HuH-7 (cell line): ENCODE results near the gene ATXN7L1.
"Not testable (repeated sequence)": the region's sequence is repeated elsewhere in the genome, so short reads cannot be mapped to it uniquely, and the experiment has no call there.

Source experiments
- DNase-seq: peaks from one replicate; pipeline ENCODE4 v3.0.0; 2011; ENCODE audit warnings: low spot score

The ATXN7L1 gene

DNA sequence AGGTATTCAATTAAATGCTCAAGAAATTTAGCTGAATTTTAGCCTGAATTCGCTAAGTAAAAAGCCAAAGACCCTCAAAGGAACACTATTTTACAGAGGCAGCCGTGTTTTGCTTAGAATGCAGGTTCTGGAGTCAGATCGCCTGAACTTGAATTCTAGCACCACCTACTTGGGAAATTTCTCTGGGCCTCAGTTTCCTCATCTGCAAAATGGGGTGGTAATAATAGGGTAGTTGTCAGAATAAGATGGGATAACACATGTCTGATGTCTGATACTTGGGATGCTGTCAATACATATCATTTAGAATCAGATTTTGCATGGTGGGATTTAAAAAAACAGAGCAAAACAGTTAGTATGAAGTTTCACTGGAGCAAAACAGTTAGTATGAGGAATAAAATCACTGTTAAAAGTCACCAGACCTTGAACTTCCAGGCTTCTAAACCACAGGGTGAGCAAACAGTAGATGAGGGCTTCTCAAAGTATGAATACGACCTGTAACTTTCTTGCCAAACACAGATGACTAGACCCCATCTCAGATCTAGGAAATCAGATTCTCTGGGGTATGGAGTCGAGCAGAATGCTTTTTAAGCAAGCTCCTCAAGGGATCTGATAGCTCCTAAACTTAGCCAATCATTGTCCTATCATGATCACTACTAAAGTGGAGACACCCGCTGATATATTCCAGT is 75.4 kb downstream of the ATXN7L1 start:
- no peak for DNase-seq

DNA sequence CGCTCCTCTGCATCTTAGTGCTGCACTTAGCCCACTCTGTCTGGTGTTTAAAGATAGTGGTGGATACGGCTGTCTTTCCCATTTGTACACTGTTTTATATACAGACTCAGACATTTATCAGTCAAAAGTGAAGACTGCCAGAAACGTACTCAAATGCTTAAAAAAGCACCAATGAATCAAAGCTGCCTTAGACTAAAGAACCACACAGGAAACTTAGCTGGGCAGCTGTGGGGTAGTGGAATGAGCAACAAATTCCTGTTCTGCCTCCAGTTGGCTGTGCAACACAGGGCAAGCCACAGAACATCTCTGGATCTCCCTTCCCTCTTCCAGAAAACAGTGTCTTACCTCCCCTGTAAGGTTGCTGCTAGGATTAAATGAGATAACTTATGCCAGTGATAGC is 76.0 kb downstream of the ATXN7L1 start:
- DNase-seq = no peak

DNA sequence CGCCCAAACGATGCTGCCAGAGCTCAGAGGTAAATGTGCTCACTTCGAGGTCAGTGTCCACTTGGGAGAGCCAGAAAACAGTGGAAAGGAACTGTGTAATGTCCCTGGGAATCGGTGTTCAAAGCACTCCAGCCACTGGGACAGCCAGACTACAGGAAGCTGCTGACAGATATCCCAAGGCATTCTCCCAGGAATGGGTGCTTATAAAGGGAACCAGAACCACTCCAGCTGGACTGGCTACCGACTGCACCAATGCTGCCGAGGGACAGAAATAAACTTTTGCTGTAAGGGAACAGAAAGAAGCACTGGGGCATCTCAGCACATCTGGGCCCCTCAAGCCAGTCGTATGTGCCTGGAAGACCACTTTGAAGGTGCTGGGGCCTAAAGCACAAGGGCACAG is 76.7 kb downstream of the ATXN7L1 start:
- DNase-seq = no peak

DNA sequence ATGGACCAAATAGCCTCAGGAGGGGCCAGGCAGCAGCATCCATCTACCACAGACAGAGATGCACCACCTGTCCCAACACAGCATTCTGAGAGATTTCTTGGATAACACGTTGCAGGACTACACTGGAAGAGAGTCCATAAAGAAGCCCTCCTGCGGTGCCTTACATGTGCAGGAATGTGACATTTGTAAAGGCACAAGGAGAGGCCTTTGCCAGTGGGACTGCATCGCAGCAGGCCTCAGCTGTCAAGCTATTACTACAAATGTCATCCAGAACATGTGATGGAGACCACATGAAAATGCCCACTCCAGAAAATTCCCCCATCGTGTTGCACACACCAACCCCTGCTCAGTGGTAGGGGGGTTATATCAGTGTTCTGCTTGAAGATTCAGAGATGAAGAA is 77.4 kb downstream of the ATXN7L1 start:
- no peak for DNase-seq

DNA sequence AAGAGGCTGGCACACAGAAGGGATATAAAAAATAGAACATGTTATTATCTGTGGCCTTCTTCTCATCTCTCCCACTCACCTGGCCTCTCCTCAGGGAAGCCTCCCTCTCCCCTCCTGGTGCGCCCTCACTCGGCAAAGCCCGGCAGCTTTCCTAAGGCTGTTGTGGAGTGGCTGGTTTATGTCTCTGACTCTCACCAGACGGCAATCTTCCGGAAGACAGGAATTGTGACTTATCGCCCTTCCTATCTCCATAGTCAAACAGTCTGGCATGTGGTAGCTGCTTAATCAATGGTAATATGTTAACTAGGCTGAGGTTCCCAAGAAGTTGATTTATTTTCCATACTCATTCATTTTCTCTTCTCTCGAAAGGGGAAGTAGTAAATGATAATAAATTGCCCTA is 78.7 kb downstream of the ATXN7L1 start:
- no peak for DNase-seq

DNA sequence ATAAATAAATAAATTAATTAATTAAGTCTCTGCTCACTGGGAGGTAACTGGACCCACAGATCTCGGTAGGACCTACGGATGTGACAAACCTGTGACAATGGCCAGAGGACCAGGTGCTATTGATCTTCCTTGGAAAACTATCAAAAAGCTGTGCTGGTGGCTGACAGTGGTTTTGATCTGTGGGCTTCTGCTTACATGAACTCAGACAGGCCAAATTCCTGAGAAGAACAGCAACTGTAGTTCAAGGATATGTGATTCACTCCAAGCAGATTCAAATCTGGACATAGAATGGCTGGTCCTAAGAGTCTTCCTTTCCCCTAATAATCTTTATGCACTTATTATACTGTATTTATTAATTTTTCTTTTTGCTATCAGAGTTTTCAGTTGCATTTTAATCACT is 80.0 kb downstream of the ATXN7L1 start:
- DNase-seq = no peak

DNA sequence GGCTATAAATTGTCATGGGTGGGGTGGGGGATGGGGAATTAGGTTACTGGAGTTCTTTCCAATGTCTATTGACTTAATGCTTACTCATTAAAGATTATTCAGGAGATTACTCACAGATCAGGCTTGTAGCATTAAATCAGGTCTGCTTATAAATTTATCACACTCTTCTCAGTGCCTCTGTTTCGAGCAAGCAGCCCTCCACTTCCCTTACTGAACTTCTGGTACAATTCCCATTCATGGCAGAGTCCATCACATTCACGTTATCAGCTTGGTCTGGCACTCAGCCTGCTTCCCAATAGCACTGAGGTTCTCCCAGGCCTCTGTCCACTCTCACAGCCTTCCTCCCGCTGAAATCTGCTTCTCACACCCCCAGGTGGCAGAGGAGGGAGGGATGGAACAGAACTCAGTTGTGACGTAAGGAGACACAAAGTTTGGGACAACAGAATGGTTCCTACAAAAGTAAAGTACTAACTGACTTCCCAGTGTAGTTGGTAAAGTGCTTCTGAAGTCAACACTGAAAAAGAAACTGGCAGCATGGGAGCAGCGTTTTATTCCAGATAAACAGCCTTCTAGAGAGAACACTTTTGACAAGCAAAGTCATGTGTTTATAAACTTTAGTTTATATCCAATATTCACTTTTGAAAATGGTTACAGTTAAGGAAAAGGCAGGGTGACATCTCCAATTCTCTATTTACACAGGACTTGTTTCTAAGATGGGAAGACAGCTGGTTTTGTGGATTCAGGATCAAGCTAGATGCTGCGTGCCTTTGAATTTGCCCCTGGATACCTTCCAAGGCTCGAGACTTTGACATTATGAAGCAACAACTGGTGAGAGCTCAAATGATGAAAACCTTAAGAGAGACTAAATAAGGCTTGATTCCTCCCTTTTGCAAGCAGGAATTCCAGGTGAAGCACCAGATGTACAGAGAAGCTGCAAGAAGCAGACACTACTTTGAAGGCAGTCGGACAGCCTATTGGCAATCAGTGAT is 81.4 kb downstream of the ATXN7L1 start:
- no peak for DNase-seq

DNA sequence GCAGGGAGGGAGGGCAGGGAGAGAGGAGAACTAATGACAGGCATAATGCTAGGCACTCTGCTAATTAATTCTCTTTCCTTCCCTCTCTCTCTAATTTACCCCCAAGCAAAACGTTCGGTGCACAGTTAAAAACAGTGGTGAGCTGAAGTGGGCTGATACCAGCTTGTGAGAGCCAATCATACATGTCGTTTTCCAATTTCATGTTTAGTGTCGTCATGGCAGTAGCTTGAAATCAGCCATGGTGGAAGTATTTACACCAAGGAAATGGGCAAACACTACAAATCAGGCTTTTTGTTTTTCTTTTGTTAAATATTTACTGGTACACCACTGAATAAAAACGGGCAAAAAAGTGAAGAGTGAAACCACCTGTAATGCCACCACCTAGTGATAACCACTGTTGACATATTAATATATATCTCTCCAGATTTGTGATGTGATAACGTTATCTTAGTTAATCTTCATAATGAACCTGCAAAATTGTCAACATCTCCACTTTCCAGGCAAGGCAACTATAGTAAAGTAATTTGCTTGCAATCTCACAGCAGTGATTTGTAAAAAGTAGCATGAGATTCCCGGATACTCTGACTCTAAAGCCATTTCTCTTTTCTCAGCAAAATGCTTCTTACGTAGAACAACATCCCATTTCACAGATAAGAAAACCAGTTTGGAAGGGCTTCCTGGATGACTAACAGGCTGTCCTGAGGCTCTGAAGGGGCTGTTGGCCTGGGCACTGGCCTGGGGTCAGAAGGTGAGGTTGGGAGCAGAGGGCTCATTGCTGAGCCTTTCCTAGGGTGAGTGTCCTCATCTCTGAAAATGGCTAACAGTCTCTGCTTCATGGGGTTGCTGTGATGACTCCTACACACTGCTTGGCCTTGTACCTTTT is 83.7 kb downstream of the ATXN7L1 start:
- DNase-seq = no peak

DNA sequence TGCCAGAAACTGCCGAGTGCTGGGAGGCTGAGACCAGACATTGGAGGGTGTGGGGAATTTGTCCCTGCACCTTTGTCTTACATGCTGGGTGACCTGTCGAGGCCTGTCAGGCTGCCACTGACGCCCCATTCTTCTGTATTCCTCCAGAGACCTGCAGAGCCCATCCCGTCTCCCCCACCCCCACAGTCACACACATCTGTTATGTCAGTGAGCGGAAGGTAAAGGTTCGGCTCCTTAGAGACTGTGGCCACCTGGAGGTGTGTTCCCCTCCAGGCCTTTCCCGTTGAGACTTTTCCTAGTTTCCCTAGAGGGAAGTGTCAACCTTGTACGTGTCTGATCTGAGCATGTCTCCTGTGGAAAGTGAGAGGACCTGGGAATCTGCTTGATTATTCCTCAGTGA is 84.5 kb downstream of the ATXN7L1 start:
- DNase-seq = no peak

DNA sequence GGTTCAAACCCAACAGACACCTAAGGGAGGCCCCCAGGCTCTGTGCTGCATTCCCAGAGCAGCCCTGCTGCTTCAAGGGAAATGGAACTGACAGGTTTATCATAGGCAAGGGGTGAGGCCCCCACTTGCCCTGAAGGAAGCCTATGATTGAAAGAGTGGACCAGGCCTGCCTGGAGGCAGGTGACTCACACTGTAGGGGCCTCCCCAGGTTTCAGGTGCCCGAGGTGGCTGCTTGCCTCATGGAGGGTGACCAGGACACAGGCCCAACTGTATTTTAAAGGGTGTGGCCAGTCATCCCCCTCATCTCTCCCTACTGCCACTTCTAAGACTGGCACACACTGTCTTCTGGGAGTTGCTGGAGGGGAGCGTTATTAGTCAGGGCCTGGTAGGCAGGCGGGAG is 85.4 kb downstream of the ATXN7L1 start:
- no peak for DNase-seq

DNA sequence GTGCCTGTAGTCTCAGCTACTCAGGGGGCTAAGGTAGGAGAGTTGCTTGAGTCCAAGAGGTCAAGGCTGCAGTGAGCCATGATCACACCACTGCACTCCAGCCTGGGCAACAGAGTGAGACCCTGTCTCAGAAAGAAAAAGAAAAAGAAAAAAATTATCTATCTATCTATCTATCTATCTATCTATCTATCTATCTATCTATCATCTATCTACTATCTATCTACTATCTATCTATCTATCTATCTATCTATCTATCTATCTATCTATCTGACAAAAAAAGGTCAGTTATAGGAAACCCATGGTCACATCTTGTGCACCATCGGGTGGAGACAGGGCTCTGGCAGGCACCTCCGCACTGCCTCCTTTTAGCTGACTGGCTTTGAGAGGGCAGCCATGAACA is 85.9 kb downstream of the ATXN7L1 start:
- DNase-seq = not testable (repeated sequence)

DNA sequence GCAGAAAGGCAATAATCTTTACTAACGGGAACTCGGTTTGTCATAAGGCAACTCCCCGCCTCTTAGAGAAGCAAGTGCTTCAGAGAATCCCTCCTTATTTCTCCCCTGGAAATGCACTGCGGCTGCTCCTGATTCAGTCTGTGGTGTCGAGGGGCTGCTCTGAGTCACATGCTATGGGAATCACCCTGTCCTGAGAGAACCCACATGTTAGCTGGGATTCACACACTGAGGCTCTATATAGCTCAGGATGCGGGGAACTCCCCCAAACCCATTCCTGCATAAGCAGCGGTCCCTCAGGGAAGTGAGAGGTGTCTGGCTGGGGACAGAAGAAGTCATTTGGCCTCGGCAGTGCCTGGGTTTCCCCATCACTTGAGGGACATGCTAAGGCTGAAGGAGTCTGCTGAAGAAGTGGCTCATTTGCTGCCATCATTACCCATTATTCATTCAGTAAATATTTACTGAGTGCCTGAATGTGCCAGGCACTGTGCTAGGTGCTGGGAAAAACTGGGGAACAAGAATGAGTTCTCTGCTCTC is 87.5 kb downstream of the ATXN7L1 start:
- DNase-seq = no peak

DNA sequence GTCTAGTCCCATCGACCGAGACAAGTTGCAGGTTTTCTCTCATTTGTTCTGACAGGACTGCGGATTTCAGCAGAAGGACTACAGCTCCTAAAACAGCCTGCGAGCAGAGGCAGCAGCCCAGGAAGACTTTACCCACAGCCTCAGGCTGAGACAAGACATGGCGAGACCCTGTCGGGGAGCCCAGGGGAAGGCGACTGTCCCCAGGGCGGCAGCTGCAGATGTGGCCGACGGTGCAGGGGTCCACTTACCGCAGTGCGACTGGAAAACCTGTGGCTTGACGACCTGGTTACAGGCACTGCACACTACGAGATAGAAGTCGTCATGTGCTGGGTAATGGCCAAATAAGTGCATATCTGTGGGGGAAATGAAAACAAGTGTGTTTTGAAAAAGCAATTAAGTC is 88.0 kb downstream of the ATXN7L1 start:
- no peak for DNase-seq

DNA sequence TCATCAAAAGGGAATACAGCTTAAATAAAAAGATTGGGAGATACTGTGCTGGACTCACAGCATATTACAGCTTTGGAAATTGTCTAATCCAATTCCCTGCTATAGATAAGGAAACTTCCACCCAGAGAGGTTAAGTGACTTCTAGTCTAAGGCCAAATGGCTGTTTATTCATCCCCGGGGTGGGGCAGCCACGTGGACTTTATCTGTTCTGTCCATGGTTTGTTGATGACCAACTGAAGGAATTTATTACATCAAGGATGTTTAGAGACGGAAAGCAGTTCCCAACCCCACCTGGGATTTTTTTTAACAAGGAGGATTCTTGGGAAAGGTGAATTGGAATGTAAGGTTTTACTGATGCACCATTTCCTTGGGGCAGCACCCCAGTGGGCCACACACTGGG is 88.6 kb downstream of the ATXN7L1 start:
- DNase-seq = no peak

DNA sequence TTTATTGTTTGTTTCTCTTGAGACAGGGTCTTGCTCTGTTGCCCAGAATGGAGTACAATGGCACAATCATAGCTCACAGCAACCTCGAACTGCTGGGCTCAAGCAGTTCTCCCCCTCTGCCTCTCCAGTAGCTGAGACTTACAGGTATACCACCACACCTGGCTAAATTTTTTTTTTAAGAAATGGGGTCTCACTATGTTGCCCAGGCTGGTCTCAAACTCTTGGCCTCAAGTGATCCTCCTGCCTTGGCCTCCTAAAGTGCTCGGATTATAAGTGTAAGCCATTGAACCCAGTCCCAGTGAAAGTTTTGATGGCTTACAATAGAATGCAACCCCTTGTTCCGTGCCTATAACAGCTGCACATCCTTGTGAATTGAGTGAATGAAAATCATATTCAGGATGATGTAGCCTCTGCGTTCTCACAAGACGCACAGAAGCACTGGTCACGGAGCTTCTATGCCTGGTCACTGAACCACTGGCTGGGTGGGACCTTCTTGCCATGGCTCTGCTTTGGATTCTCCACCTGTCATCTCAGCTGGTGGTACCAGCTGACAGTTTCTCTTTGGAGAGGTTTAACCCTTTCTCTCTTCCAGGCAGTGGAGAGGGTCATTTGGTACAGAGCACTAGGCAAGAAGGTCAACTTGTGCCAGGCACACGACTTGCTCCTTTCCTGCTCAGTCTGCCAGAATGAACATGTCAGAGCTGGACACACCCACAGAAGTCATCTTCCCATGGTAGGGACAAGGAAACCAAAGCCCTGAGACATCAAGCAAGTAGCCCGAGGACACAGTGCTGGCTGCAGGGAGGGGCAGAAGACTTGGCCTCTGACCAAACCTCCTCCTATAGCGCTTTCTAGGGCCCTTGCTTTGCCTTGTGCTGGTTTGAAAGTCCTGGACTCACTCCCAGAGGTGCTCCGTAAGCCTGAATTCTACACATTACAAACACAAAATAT is 89.6 kb downstream of the ATXN7L1 start:
- DNase-seq = no peak

DNA sequence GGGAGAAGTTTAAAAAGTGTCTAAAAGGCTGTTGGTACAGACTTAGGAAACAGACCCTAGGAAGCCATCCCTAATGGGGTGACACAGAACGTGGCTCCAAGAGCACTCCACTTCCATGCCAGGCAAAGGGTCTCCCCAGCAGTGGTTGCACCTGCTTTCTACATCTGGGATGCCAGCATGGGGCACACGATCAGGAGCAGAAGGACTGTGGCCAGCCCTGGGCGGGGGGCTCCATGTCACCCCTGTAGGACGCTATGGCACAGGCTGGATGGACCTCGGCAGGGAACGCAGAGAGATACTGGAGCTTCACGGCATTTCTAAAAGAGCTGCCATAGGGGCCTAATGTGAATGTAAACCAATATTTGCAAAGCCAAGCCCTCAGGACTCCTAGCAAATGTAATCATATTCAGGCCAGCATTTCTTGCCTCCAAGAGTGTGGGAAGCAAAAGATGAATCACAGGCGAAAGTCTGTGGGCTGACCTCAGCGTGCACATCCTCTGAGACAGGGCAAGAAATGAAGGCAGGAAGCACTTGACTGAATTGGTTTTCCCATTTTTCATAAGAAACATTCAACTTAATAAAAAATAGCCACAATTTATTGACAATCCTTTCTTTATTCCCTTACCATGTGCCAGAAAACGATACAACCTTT is 93.9 kb downstream of the ATXN7L1 start:
- no peak for DNase-seq

DNA sequence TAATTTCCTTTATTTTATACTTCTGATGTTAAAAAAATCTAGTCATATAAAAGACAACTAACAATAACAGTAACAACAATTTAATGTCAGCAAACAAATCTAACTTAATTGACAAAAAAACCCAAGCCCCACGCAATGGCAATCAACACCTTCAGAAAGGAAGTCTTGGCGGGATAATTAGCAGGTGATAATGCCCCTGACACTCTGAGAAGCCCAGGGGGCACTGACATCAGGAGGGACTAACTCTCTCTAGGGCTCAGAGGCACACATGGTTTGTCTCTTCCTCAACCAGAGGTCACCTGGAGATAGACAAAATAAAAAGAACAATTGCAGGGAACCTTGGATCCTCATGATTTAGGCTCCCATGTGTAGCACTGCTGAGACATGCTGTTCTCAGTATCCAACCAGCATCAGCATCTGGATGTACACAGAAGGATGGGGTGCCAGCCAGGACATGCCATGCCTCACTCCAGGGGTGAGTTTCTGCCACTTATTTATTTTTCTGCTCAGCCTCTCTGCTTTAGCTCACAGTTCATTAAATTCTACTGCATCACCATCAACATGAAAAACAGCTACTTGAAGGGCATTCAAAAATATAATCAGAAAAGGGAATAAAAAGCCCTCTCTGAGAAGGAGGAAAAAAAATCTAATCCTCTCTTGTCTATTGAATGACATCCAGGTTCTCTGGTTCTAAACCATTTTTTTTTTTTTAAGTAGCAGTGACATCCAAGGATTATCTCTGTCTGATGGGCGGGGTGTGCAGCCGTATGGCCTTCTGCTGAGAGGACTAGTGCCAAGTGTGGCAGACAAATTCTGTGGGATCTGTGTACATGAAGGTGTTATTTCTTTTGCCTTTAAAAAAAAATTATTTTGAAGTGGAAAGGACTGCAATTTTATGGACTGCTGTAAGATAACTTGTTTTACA is 96.3 kb downstream of the ATXN7L1 start:
- DNase-seq = no peak

DNA sequence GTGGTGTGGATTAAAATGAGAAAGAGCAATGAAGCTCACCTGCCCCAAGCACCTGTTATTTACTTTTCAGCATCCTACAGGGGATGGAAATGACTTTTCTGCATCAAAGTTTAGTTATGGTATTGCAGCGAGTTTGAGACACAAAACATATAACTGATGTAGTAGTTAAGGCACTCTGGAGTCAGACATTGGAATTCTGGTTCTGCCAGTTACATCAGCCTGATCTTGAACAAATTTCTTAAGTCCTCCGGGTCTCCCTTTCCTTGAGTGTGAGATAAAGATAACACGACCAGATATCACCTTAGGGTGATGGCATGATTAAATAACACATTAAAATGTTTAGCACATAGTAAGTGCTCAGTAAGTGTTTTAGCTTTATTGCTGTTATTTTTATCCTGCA is 97.4 kb downstream of the ATXN7L1 start:
- DNase-seq = no peak
